HG03571 (cell line): ENCODE data around the gene SGO2.
"Not testable (repeated sequence)": the region's sequence is repeated elsewhere in the genome, so short reads cannot be mapped to it uniquely, and the experiment has no call there.

ENCODE experiments used
- ATAC-seq: cut with Tn5 transposase; IDR thresholded peaks from one replicate; pipeline ENCODE4 v1.9.1; 2021; ENCODE audit not compliant: unreplicated experiment

SGO2 gene

DNA sequence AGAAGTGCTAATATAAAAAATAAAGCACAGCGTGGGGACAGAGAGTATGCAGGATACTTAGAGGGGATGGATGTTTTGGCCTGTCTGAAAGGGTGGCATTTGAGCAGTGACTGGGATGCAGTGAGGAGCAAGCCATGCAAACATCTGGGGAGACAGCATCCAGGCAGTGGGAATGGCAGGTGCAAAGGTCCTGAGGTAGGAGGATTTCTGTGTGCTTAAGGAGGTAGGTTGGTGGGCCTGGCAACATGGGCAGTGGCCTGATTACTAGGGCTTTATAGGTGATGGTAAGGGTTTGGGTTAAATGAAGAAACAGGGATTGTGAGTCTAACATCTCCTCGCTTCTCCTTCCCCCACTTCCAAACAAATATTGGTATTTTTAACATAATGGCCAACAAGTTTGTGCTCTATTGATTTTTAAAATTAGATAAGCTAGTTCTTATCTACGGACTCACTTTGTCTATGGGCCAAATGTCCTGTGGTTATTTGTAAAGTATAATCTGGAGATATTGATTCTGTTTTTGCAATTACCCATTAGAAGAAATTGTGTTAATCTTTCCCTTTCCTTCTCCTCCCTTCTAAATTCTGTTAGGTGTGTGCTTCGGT, 62.2 kb downstream of the SGO2 start:
- ATAC-seq = no peak

DNA sequence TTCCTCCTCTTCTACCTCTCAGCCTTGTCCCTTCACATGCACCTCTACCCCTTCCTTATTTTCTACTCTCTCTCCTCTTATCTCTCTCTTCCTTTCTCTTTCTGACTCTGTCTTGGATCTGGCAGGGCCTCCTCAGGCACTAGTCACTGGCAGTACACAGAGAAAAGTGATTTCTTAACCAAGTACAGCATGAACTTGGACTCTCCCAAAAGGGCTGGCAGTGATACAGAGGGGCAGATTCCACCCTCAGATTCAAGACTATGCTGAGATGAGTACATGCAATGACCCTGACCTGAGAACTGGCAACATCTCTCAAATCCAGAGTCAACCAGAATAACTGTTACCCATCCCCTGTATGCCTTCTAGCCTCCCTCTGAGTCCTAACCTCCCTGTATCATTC, 64.1 kb downstream of the SGO2 start:
- ATAC-seq = no peak

DNA sequence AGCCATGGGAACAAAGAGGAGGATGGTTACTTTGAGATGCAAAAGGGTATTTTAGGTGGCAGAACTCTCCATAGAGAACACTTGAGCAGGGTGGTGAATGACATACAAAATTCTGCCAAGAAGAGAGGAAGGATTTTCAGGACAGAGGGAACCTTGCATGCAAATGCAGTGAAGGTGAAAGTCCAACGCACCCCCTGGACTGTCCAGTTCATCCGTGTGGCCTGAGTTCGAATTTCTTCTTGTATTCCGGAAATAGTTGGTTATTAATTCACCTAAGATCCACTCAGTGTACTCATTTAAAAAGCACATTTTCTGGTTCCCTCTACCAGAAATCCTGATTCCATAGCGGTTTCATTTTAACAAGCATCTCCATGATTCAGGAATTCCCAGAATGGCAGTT, 65.3 kb downstream of the SGO2 start:
- no peak for ATAC-seq

DNA sequence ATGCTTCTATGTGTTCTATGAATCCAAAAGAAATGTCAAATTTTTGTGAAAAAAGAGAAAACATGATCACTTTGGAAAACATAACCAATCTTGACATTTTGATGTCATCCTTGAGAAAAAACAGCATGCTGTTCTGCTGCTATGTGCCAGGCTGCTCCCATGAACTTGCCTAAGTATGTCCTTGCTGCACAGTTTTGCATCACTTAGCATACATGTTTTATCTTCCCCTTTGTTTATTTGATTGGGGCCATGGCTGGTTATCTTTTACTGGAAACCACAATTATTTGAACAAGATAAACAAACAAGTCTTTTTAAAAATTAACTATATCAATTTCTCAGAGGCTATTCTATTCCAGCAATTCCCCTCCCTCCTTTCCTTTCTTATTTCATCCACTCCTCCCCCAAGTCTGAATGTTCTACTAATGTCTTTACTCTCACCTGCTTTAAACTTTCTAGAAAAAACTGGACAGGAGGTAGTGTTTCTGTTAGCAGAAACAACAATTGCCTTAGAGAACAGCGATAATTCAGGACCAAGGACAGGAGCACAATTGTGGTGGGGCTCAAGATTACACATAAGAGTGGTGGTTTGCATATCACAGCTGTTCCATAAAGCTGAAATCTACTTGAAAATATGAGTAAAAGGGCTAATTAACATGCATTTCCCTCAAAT, 66.5 kb downstream of the SGO2 start:
- no peak for ATAC-seq

DNA sequence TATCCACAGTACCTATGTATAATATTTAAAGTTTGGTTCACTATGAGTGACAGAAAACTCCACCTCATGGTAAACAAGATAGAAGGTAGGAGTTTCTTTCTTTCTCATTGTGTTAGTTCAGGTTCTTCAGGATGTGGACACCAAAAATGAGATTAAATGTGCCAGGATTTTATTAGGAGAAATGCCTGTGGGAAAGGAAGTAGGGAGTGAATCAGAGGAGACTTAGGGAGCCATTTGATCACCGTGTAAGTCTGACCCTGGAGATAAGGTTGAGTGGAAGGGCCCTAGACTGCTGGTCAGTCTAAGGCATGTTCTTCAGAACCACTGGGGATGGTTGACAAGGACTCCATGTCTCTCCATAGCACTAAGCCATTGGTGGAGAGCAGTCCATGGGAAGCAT, 67.9 kb downstream of the SGO2 start:
- no peak for ATAC-seq

DNA sequence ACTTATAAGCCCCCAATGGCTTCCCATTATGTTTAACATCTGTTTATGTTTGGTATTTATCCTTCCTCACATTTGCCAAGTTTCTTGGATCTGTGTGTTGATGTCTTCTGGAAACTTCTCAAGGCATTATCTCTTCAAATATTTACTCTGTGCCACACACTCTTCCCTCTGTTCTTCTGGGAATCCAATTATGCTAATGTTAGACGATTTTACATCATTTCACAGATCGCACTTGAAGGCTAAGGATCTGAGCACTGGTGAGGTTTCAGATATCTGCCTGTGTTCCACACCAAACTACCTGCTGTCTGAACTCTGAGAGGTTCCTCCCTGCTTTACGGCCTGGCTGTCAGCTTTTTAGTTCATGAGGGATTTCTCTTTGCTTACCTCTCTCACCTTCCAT, 69.9 kb downstream of the SGO2 start:
- ATAC-seq = no peak

DNA sequence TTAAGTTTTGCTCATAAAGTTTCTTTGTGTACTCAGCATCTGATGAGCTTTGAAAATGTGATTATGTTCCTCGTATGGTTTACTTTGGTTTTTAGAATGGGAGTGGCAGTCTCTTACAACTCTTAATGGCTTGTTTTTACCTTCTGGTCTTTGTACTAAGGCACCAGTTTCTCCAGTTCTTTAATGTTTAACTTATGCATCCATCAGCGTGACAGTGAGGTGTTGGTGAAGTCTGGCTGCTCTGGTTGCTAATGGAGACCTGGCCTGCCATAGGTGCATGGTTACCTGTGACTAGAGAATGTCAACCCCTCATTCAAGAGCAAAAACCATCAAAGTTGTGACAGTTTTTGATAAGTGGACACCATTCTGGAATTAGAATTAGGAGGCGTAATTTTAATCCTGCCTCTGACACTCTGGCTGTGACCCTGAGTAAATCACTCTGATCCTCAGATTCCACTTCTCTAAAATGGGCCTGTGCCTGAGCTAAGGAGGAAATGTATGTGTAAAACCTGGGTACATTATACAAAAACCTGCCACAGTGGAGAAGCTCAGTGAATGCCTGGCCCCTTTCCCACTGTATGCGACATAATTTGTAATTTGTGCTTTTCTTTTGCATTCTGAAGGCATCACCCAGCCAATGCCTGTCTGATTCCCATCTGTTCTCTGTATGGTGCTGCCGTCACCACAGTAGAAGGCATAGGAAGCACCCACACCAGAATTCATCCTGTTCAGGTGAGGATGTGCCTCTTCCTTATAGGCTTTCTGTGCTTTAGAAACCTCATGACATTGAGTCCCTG, 71.0 kb downstream of the SGO2 start:
- no peak for ATAC-seq

DNA sequence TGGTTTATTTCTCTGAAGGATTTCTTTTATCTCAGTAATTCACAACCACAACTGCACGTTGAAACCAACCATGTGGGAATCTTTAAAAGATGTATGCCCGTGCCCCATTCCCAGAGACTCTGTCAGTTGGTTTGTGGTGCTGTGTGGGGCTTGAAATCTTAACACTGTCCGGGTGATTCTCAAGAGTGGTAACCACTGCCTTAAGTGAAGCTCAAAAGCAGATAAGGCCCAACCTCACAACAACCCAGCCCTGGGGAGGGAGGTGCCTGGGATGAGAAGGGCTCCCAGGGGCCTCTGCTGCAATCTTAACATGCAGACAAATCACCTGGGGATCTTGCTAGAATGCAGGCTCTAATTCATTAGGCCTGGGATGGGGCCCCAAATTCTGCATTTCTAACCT, 73.2 kb downstream of the SGO2 start:
- ATAC-seq = no peak

DNA sequence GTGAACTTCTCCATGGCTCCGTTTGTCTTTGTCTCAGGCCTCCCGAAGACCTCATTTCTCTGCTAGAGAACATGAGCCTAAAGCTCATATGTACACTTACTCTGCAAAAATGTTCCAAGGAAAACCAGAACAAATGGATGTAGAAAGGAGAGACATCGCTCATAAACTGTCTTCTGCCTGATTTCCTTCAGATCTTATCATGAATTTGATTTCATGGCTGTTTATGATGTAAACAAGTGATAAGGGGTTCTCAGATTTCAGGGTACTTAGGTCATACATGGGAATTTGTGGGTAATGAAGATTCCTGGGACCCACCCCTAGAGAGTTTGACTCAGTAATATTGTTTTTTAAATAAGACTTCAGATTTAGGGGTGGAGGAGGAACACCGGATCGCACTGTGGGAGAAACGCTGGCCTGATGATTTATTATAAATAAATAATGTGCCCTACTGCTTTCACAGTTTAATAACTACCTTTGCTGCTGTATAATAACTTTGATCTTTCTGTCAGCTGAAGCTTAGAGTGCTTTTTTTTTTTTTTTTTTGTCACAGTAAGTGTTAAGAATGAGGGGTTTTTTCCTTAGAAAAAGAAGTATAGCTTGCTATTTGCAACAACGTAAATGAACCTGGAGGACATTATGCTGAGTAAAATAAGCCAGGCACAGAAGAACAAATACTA, 74.7 kb downstream of the SGO2 start:
- no peak for ATAC-seq

DNA sequence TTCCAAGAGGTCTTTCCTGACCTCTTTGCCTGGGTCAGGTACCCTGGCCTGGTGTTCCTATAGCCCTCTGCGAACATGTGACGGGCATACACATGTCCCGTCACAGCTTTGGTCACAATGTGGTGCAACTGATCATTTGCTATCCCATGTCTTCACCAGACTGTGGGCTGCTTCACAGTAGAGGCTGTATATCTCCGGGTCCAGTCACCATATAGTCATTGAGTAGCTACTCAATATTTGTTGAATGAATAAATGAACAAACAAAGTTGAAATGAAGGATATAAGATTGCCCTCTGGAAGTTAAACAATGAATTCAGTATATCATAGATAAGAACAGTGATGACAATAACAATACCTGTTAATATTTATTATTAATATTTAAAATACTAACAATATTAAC, 76.6 kb downstream of the SGO2 start:
- no peak for ATAC-seq

DNA sequence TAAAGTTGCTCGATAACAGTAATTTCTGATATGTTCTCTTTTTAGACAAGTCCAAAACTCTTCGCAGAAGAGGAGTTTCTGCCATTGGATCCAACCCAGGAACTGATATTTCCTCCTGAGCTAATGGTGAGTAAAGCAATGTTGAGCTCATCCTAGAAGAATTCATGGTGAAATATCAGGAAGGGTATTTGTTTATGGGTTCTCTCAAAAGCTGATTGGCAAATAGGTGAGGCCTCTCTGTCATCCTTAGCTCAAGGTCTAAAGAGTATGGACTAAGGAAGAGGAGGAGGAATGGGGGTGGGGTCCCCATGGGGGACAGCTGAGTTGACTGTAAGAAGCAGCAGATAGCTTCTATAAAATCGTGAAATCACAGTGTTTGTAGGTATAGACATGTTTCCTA, 78.0 kb downstream of the SGO2 start:
- ATAC-seq = no peak

DNA sequence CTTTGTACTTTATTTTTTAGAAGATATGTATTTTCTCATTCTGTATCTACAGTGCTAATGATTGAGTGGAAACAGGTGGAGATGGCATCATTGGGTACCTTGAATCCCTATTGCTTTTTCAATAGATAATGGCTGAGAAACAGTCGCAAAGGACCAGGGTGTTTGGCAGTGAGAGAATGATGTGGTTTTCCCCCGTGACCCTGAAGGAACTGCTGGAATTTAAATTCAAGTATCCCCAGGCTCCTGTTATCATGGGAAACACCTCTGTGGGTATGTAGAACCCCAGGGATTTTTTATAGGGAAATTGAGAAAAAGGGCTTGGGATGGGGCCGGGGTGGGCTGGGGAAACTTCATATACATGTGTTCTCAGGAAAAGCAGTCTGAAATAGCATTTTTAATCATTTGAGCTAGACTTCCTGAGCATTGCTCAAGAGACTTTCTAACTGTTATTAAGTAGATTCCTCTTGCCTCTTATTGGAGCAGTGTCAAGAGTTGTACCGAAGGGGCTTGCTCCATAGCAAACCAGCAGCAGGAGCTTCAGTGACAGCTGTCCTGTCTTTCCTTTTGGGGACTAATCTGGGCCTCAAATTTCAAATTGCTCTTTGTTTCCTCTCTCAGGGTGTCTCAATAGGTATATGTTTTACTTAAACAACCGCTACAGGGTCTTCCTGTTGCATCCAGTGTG, 78.7 kb downstream of the SGO2 start:
- ATAC-seq = no peak

DNA sequence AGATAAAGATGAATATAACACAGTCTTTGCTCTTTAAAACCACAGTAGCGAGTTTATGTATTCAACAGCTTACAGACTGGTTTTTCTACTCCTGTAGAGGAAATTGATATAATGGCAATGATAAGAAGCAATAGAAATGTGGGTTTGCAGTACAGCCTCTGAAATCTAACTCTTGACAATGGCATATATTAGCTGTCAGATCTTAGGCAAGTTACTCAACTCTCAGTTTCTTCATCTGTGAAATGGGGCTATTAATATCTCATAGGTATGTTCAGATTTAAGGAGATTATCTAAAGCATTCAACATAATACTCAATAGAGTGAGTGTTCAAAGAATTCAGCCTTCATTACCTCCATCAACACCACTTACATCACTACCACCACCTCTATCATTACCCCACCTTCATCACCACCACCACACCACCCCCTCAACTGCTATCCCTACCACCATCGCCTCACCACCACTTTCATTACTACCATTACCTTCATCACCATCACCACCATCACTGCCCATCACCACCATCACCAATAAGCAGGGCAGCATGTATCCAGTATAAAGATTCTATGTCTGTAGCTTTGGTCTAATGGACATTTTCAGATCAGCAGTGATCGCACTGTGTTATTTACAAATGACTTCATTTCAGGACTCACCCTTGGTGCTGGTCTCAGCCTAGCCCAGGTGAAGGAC, 82.5 kb downstream of the SGO2 start:
- ATAC-seq = no peak

DNA sequence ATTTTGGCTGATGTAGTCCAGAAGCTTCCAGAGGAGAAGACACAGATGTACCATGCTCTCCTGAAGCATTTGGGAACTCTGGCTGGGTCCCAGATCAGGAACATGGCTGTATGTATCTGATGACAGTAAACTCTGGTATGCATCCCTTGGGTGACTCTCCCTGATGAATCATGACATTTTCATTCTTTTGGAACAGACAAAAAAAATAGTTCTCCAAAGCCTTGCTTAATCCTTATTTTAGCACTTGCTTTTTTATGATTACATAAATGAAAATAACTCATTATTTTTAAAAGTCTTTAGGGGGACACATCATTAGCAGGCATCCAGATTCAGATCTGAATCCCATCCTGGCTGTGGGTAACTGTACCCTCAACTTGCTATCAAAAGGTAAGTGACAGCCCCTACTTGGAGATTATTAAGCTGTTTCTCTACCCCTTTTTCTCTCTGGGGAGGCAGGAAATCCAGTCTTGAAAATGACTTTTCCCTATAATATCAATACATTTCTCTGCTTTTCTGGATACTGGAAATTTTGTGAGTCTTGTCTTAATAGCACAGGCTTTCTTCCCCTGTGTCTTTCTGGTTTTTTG, 83.1 kb downstream of the SGO2 start:
- ATAC-seq = no peak

DNA sequence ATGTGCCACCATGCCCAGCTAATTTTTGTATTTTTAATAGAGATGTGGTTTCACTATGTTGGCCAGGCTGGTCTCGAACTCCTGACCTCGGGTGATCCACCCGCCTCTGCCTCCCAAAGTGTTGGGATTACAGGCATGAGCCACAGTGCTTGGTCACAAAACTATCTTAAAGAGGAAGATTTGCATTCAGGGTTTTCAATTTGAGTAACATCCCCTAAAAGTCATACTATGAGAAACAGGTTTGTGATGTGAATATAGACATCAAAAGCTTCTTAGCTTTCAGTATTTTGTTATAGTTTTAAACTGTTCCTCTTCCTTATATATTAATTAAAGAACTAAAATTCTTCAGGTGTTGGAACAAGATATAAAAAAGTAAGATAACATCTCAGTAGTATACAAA, 84.2 kb downstream of the SGO2 start:
- not testable (repeated sequence) for ATAC-seq

DNA sequence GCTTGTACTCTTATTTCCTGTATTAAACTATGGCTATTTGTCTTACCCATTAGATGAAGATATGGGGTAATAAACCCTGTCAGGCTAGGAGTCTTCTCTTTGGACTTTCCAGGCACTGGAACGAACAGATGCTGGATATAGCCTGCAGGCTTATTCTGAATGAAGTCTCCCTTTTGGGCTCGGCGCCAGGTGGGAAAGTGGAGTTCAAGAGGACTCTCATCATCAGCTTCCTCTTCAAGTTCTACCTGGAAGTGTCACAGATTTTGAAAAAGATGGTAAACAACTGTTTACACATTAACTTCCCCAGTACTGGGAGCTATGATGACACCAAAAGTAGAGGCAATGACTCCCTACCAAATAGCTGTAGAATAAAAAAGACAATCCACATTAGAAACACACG, 87.7 kb downstream of the SGO2 start:
- no peak for ATAC-seq

DNA sequence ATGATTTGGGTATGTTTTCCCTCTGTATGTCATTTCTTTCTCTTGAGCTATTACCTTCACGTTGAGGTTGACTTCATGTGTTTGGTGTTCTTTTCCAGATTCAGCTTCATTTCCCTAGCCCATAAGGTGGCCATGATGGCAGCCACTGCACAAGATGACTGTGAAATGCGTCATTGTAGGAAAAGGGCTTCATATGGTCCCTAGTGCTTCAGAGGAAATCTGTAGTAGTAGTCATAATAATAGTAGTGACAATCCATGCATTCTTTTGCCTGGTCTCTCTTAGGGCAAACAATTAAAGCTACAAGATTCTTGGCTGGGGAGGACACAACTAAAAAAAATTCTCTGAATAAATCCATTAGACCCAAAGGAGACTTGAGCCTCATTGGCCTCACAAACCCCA, 88.2 kb downstream of the SGO2 start:
- ATAC-seq = no peak

DNA sequence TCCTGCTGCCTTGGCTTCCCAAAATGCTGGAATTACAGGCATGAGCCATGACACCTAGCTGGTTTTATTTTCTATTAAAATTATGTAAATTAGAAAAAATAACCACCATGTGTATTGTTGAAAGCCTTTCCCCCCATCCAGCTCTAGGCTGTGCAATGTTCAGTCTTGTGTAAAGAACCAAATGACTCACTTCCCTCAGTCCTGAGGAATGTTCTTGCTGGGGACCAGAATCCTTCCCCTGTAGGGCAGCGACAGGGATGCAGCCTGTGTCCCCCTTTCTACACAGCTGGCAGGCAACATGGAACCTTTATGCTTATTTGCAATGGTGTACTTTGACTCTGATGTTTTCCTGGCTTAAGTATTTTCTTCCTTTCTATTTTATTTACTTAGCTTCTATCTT, 89.2 kb downstream of the SGO2 start:
- no peak for ATAC-seq

DNA sequence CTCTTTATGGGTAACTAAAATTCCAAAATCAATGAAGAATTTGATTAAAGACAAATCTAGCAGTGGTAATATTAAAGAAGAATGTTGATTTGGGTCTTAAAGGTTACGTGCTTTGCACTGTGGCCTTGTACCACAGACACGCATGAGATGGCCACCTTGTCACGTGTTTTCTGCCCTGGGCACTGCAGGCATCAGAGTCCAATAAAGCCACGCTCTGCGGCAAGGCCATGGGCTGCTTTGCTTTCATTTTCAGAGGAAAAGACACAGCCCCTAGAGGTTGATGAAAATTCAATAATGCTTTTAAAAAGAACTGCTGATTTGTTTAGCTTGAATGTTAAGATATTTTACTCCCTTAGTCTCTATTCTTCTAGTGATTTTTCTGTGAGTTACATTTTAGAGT, 90.2 kb downstream of the SGO2 start:
- no peak for ATAC-seq

DNA sequence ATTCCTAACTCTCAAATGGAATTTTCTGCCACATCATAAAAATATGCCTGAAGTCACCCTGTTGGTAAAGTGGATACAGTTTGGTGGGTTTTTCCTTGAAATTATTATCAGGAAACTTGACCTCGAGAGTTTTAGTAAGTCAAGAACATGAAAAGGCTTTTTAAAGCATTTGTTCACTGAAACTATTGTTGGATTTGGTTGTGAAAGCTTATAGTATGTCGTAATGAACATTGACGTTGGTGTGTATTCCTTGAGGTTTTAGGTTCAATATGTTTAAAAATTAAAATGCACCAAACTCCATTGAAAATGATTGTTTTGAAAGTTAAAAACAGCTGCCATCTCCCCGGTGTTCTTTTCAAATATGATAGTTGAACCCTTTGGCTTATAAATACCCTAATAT, 90.6 kb downstream of the SGO2 start:
- ATAC-seq = no peak
